ENCODE results near the gene DCDC1. TPM values are rescaled to one million over a fixed set of nuclear protein-coding genes. Genes with fewer than 3 reads are reported as not detected.

DCDC1 gene
- total RNA-seq, 1 experiment from 2014 or later: 0.58 TPM

- H3K9me3 ChIP-seq (ENCODE audit: low read depth, low read length, poor library complexity, severe bottlenecking): no peaks in the 10 kb centered on the region
- H3K27ac ChIP-seq (ENCODE audit: low read depth, low read length, poor library complexity, severe bottlenecking): no peak overlapping the region
- no peak for DNase-seq (ENCODE audit: low spot score)
- no peaks in the 10 kb centered on the region for H3K4me1 ChIP-seq (ENCODE audit: insufficient read depth, low read length, poor library complexity, severe bottlenecking)
- ChIA-PET POLR2A (ENCODE audit: low non-redundant PET) (no interaction called here), CTCF (no interaction called here)
- TF ChIP-seq CTCF (conservative IDR thresholded peaks at IDR 0.05; ENCODE audit: low read depth, low read length): no peak
- TF ChIP-seq EZH2 (IDR thresholded peaks at IDR 0.05; ENCODE audit: borderline replicate concordance, low read depth, low read length, poor library complexity, severe bottlenecking): no peak
- no TSS peak for BruUV-seq (replicated peaks)
- intact Hi-C loops (cut with micrococcal nuclease; ENCODE audit: unreplicated experiment): no loop called here
- H3K4me3 ChIP-seq (ENCODE audit: low read depth, low read length, poor library complexity, severe bottlenecking): no peak overlapping the region
- H3K27me3 ChIP-seq (replicated peaks; ENCODE audit: insufficient read depth, low read depth, low read length, poor library complexity): no peaks in the 10 kb centered on the region
- H3K36me3 ChIP-seq (ENCODE audit: insufficient read depth, low read length, poor library complexity, severe bottlenecking): no peaks in the 10 kb centered on the region
These were observed 230.1 kb downstream of the DCDC1 start for GRCh38 chr11:31139479-31139878.

- CTCF ChIA-PET: no interaction called here
- POLR2A ChIA-PET (ENCODE audit: low non-redundant PET): no interaction called here
- no peak for TF ChIP-seq CTCF (conservative IDR thresholded peaks at IDR 0.05; ENCODE audit: low read depth, low read length)
- no peak for TF ChIP-seq EZH2 (IDR thresholded peaks at IDR 0.05; ENCODE audit: borderline replicate concordance, low read depth, low read length, poor library complexity, severe bottlenecking)
- no peaks in the 10 kb centered on the region for H3K4me1 ChIP-seq (ENCODE audit: insufficient read depth, low read length, poor library complexity, severe bottlenecking)
- intact Hi-C loops (cut with micrococcal nuclease; ENCODE audit: unreplicated experiment): no loop called here
- no peaks in the 10 kb centered on the region for H3K27me3 ChIP-seq (replicated peaks; ENCODE audit: insufficient read depth, low read depth, low read length, poor library complexity)
- no TSS peak for BruUV-seq (replicated peaks)
- no peaks in the 10 kb centered on the region for H3K36me3 ChIP-seq (ENCODE audit: insufficient read depth, low read length, poor library complexity, severe bottlenecking)
- DNase-seq (ENCODE audit: low spot score): no peak
- no peak overlapping the region for H3K4me3 ChIP-seq (ENCODE audit: low read depth, low read length, poor library complexity, severe bottlenecking)
- H3K27ac ChIP-seq (ENCODE audit: low read depth, low read length, poor library complexity, severe bottlenecking): no peak overlapping the region
- H3K9me3 ChIP-seq (ENCODE audit: low read depth, low read length, poor library complexity, severe bottlenecking): no peaks in the 10 kb centered on the region
These were observed 236.8 kb downstream of the DCDC1 start for GRCh38 chr11:31132531-31133421.

- CTCF ChIA-PET: no interaction called here
- Histone ChIP-seq H3K27ac (ENCODE audit: low read depth, low read length, poor library complexity, severe bottlenecking) (no peak overlapping the region), H3K4me1 (ENCODE audit: insufficient read depth, low read length, poor library complexity, severe bottlenecking) (no peaks in the 10 kb centered on the region), H3K27me3 (replicated peaks; ENCODE audit: insufficient read depth, low read depth, low read length, poor library complexity) (no peaks in the 10 kb centered on the region), H3K9me3 (ENCODE audit: low read depth, low read length, poor library complexity, severe bottlenecking) (no peaks in the 10 kb centered on the region), H3K36me3 (ENCODE audit: insufficient read depth, low read length, poor library complexity, severe bottlenecking) (no peaks in the 10 kb centered on the region), H3K4me3 (ENCODE audit: low read depth, low read length, poor library complexity, severe bottlenecking) (no peak overlapping the region)
- no peak for TF ChIP-seq EZH2 (IDR thresholded peaks at IDR 0.05; ENCODE audit: borderline replicate concordance, low read depth, low read length, poor library complexity, severe bottlenecking)
- TF ChIP-seq CTCF (conservative IDR thresholded peaks at IDR 0.05; ENCODE audit: low read depth, low read length): no peak
- no peak for DNase-seq (ENCODE audit: low spot score)
- POLR2A ChIA-PET (ENCODE audit: low non-redundant PET): no interaction called here
- BruUV-seq (replicated peaks): no TSS peak
- intact Hi-C loops (cut with micrococcal nuclease; ENCODE audit: unreplicated experiment): no loop called here
These were observed 237.8 kb downstream of the DCDC1 start for GRCh38 chr11:31131760-31132159.

Measured in A673 (cell line).